Esophagus muscularis mucosa (tissue), 4 donors: ENCODE results near the gene GUCY1B1. TPM values are rescaled to one million over a fixed set of nuclear protein-coding genes. Genes with fewer than 3 reads are reported as not detected.

Experiments
- DNase-seq: peaks from one replicate; pipeline ENCODE4 v3.0.0-alpha.2; 2017; ENCODE audit errors: extremely low spot score
- H3K27ac ChIP-seq, 4 donors: fragments of 200-600 bp; sonication (generic); replicated peaks in 1 of 4; 1 replicate in 3 of 4; 2 replicates in 1 of 4; pipeline ENCODE4 v1.5.1; 2016 to 2019; ENCODE audit warnings: mild to moderate bottlenecking in 1 of 4
- H3K27me3 ChIP-seq, 4 donors: fragments of 200-600 bp; sonication (generic); one replicate each; pipeline versions ENCODE4 v1.5.1 to v1.6.0; 2016 to 2019
- H3K36me3 ChIP-seq, 4 donors: fragments of 200-600 bp; sonication (generic); one replicate each; pipeline ENCODE4 v1.5.1; 2016 to 2019
- H3K4me1 ChIP-seq, 4 donors: fragments of 200-600 bp; sonication (generic); one replicate each; pipeline ENCODE4 v1.5.1; 2016 to 2019
- H3K4me3 ChIP-seq, 4 donors: fragments of 200-600 bp; sonication (generic); 1 replicate in 2 of 4; 2 replicates in 2 of 4; pipeline ENCODE4 v1.5.1; 2016 to 2019; ENCODE audit warnings: mild to moderate bottlenecking in 4 of 4, moderate library complexity in 1 of 4
- H3K9me3 ChIP-seq, 4 donors: fragments of 200-600 bp; sonication (generic); 1 replicate in 3 of 4; 2 replicates in 1 of 4; pipeline ENCODE4 v1.5.1; 2016 to 2019
- CTCF ChIP-seq, 3 experiments: fragments of 200-600 bp in 2 of 3; fragments of 450-650 bp in 1 of 3; sonication (generic) in 2 of 3; IDR thresholded peaks; one replicate each; pipeline ENCODE4 v1.5.1; 2017 to 2019; ENCODE audit warnings: antibody characterized with exemption in 3 of 3, mild to moderate bottlenecking in 2 of 3, moderate library complexity in 1 of 3
- EP300 ChIP-seq: sonication (generic); formaldehyde crosslinking; IDR thresholded peaks from one replicate; pipeline ENCODE4 v1.6.1; 2017; ENCODE audit warnings: antibody characterized with exemption
- POLR2A ChIP-seq: fragments of 450-650 bp; IDR thresholded peaks from one replicate; pipeline ENCODE4 v1.6.1; 2017; ENCODE audit warnings: antibody characterized with exemption, moderate library complexity, mild to moderate bottlenecking, low read depth
- POLR2AphosphoS5 ChIP-seq, 2 donors: sonication (generic); formaldehyde crosslinking; IDR thresholded peaks; one replicate each; pipeline ENCODE4 v1.6.1; 2017; ENCODE audit warnings: antibody characterized with exemption in 2 of 2
- WGBS: methylation state at CpG from one replicate; pipeline ENCODE4 v1.1.5; 2018; 5-methylcytosine and 5-hydroxymethylcytosine counted together
- intact Hi-C: fragments of 100-400 bp; cut with DNase I; formaldehyde crosslinking; loops from one replicate; pipeline ENCODE4 v1.15.1; 2023
- total RNA-seq, 4 donors: library from RNA; depleted of rRNA; stranded (reverse); fragments of >200 nt; gene quantifications; one replicate each; pipeline versions ENCODE4 v1.1.0 to v1.2.1, GENCODE V29; 2016

The GUCY1B1 gene
- total RNA-seq, 4 donors from 2014 or later: 30.6 to 61.9 (median 41.6) TPM

DNA sequence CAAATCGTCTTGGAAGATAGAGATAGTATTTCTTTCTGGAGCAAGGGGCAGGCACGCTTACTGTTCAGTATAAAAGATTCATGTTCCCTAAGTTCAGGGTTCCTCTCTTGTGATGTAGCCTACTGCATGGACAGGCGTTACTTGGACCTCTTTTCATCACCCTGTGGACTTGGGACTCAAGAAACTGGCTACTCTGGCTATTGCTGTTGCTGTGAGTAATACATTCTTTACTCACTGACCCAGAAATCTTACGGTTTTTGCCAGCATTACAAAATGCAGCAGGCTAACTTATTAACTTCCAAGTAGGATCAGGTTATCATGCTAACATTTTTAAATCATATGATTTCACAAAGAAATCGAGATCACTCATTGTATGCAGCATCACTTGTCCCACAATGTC lies 12.8 kb upstream of the GUCY1B1 start:
- Histone ChIP-seq H3K36me3 (no peaks in the 10 kb centered on the region), H3K4me1 (no peaks in the 10 kb centered on the region), H3K27me3 (no peaks in the 10 kb centered on the region), H3K4me3 (no peak overlapping the region), H3K27ac (no peak overlapping the region), H3K9me3 (no peaks in the 10 kb centered on the region)
- no peak for TF ChIP-seq POLR2AphosphoS5 (IDR thresholded peaks at IDR 0.05)
- TF ChIP-seq POLR2A: no peak
- no peak for TF ChIP-seq EP300
- no peak for TF ChIP-seq CTCF (IDR thresholded peaks at IDR 0.05)
- whole genome bisulfite sequencing: 85% methylated on average over 5 of the region's 5 CpGs
- DNase-seq: no peak
- intact Hi-C loops: no loop called here

DNA sequence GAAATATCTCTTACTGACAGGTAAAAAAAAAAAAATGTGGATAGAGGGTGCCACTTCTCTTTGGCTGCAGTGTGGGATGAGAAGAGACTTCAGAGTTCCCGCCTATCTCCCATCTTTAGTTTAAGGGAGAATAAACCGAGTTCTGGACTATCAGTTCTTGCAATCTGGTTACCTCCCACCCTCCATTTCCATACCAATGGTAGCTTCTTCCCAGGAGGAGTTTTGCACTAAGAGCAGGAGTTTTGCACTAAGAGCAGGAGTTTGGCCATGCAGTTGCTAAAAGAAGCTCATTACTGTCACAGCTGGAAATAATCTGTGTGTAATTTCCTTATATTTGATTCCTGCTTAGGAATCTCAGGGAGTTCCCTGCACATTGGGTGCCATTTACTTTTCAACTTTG lies 10.8 kb upstream of the GUCY1B1 start:
- intact Hi-C loops: no loop called here
- Histone ChIP-seq H3K9me3 (no peaks in the 10 kb centered on the region), H3K36me3 (no peaks in the 10 kb centered on the region), H3K27me3 (no peaks in the 10 kb centered on the region), H3K4me3 (no peak overlapping the region), H3K4me1 (no peaks in the 10 kb centered on the region), H3K27ac (no peak overlapping the region)
- no peak for DNase-seq
- WGBS: 85% methylated on average over 2 of the region's 2 CpGs
- TF ChIP-seq POLR2AphosphoS5 (IDR thresholded peaks at IDR 0.05): no peak

DNA sequence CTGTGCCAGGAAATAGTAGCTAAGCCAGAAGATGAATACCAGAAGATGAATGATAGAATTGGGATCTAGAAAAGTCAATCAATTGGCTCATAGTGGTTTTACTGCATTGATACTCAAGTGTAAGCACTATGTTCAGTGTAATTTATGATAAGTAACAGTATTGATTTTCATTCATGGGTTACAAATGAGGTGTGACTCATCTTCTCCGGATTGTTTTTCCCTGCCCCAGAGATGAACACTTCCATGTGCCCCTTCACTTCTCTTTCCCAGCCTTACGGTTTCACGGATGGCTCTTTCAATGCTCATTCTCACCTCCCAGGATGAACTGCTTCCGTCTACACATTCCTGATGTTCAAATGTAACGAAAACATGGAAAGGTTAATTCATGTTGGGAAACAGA lies 9.8 kb upstream of the GUCY1B1 start:
- H3K4me1 ChIP-seq: no peaks in the 10 kb centered on the region
- intact Hi-C loops: no loop called here
- 94% methylated on average over 5 of the region's 5 CpGs for WGBS
- H3K36me3 ChIP-seq: no peaks in the 10 kb centered on the region
- H3K4me3 ChIP-seq: no peak overlapping the region
- no peaks in the 10 kb centered on the region for H3K9me3 ChIP-seq
- TF ChIP-seq EP300: no peak
- TF ChIP-seq CTCF (IDR thresholded peaks at IDR 0.05): no peak
- no peak for TF ChIP-seq POLR2A
- TF ChIP-seq POLR2AphosphoS5 (IDR thresholded peaks at IDR 0.05): no peak
- H3K27ac ChIP-seq: no peak overlapping the region
- no peak for DNase-seq
- H3K27me3 ChIP-seq: no peaks in the 10 kb centered on the region

- intact Hi-C loops: loop anchor here (10.0 kb wide), 1 partner anchor 227 kb away; no protein-coding TSS in a partner anchor
- H3K36me3 ChIP-seq: no peaks in the 10 kb centered on the region
- H3K4me1 ChIP-seq: no peaks in the 10 kb centered on the region
- no peak overlapping the region for H3K27ac ChIP-seq
- no peaks in the 10 kb centered on the region for H3K27me3 ChIP-seq
- TF ChIP-seq EP300 (no peak), CTCF (IDR thresholded peaks at IDR 0.05) (no peak), POLR2A (no peak), POLR2AphosphoS5 (IDR thresholded peaks at IDR 0.05) (no peak)
- 93% methylated on average over 5 of the region's 5 CpGs for WGBS
- DNase-seq: no peak
- H3K9me3 ChIP-seq: no peaks in the 10 kb centered on the region
- no peak overlapping the region for H3K4me3 ChIP-seq
These were observed 7.3 kb upstream of the GUCY1B1 start for GRCh38 chr4:155751569-155751968.

DNA sequence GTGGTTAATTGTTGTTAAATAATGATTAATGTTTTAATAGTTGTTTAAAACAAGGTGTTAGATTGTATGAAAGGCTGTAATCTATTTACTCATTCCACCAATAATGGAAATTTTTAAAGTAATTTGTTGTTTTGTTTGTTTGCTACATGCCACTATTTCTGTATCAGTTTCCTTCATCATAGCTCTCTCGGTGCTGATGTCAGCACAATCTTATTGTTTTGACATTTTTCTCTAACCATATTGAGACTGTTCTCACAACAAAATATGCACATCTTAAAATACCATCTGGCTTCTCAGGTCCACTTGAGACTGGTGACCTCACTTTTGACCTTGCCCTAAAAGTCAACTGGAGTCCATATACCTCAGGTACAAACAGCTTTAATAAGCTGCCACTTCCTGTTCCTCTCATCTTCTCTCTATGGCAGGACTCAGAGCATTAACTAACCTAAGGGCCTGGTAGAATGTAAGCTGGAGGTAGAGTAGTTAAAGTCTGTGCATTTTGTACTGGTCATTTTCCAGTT lies 1.0 kb upstream of the GUCY1B1 start:
- no peak for TF ChIP-seq EP300
- no peak for TF ChIP-seq POLR2AphosphoS5 (IDR thresholded peaks at IDR 0.05)
- TF ChIP-seq CTCF (IDR thresholded peaks at IDR 0.05): no peak
- TF ChIP-seq POLR2A: no peak
- intact Hi-C loops: loop anchor here (10.0 kb wide), 1 partner anchor 233 kb away; no protein-coding TSS in a partner anchor
- no peak for DNase-seq
- H3K27me3 ChIP-seq: no peaks in the 10 kb centered on the region
- no peaks in the 10 kb centered on the region for H3K36me3 ChIP-seq
- peak overlapping the region in 3 of 4 donors; percentile 88 to 95 (median 88) for H3K27ac ChIP-seq
- H3K4me3 ChIP-seq: no peak overlapping the region
- H3K4me1 ChIP-seq: peaks cover 3 to 31% (median 29%) of the 10 kb centered on the region in 4 donors
- H3K9me3 ChIP-seq: no peaks in the 10 kb centered on the region
- 92% methylated on average over 1 of the region's 1 CpG for WGBS
